Erythroblast (primary cell): ENCODE data around the gene GSC2.

Source experiments
- GATA1 ChIP-seq: IDR thresholded peaks from 2 replicates; pipeline ENCODE4 v1.6.1; 2011; ENCODE audit warnings: low read depth, mild to moderate bottlenecking, control low read depth, low read length, moderate library complexity
- POLR2A ChIP-seq: IDR thresholded peaks from 2 replicates; pipeline ENCODE4 v1.6.1; 2011; ENCODE audit warnings: mild to moderate bottlenecking, low read length

- TF ChIP-seq POLR2A (no peak), GATA1 (no peak)
Observed at GRCh38 chr22:19143212-19143611, 6.9 kb downstream of the GSC2 start.
